IMR-90 (cell line): ENCODE data around the gene ADAMTS3. TPM values are rescaled to one million over a fixed set of nuclear protein-coding genes. Genes with fewer than 3 reads are reported as not detected.

ENCODE experiments used
- ATAC-seq: fragments of 200-7000 bp; cut with Tn5 transposase; 2 replicates; pipeline ENCODE4 v1.9.1; 2020; ENCODE audit warnings: low read depth, mild to moderate bottlenecking, moderate library complexity
- BruUV-seq: library from RNA; stranded (reverse); fragments of 400-500 nt; replicated peaks from 2 replicates; lab custom pipeline; 2021; lab: Mats Ljungman, UMichigan
- CTCF ChIA-PET: fragments of 300-600 bp; formaldehyde crosslinking; extraction: SDS; loops from one replicate; lab custom pipeline; 2021; ENCODE audit warnings: antibody characterized with exemption; lab: Yijun Ruan, JAX
- POLR2A ChIA-PET: fragments of 300-600 bp; sonication (Branson Sonifier 250); formaldehyde crosslinking; loops from one replicate; lab custom pipeline; 2022; ENCODE audit warnings: antibody characterized with exemption; ENCODE audit not compliant: unreplicated experiment; lab: Charles Lee
- DNase-seq: peaks from one replicate; pipeline ENCODE4 v3.0.0; 2013
- H2AFZ ChIP-seq: replicated peaks from 2 replicates; pipeline ENCODE3; 2013; ENCODE audit warnings: low read length, mild to moderate bottlenecking; ENCODE audit not compliant: poor library complexity
- H2AK5ac ChIP-seq: 2 replicates; pipeline ENCODE4 v1.6.1; 2013; ENCODE audit warnings: low read depth, low read length, inconsistent platforms
- H2AK9ac ChIP-seq: replicated peaks from 2 replicates; pipeline ENCODE3; 2013; ENCODE audit warnings: mild to moderate bottlenecking, low read depth, low read length, moderate library complexity; ENCODE audit not compliant: poor library complexity
- H2BK120ac ChIP-seq: 2 replicates; pipeline ENCODE4 v1.6.1; 2013; ENCODE audit warnings: low read depth, low read length, inconsistent platforms
- H2BK15ac ChIP-seq: 3 replicates; pipeline ENCODE4 v1.6.1; 2013; ENCODE audit warnings: low read depth, low read length, inconsistent platforms
- H2BK20ac ChIP-seq: 2 replicates; pipeline ENCODE4 v1.6.1; 2013; ENCODE audit warnings: low read depth, mild to moderate bottlenecking, inconsistent platforms, low read length, moderate library complexity
- H2BK5ac ChIP-seq: 2 replicates; pipeline ENCODE4 v1.6.1; 2013; ENCODE audit warnings: mild to moderate bottlenecking, low read depth, low read length, inconsistent platforms; ENCODE audit not compliant: poor library complexity, severe bottlenecking
- H3K14ac ChIP-seq: replicated peaks from 2 replicates; pipeline ENCODE4 v1.6.1; 2013; ENCODE audit warnings: low read depth, low read length, inconsistent platforms
- H3K18ac ChIP-seq: 2 replicates; pipeline ENCODE4 v1.6.1; 2013; ENCODE audit warnings: low read depth, low read length, control low read depth
- H3K23ac ChIP-seq: 2 replicates; pipeline ENCODE4 v1.6.1; 2013; ENCODE audit warnings: low read depth, low read length, inconsistent platforms
- H3K27ac ChIP-seq: 2 replicates; pipeline ENCODE4 v1.5.1; 2013; ENCODE audit warnings: mild to moderate bottlenecking, control low read depth, low read length; ENCODE audit not compliant: insufficient read depth
- H3K27me3 ChIP-seq: 2 replicates; pipeline ENCODE4 v1.6.1; 2013; ENCODE audit warnings: low read length; ENCODE audit not compliant: control insufficient read depth, insufficient read depth
- H3K36me3 ChIP-seq: 2 replicates; pipeline ENCODE4 v1.6.1; 2013; ENCODE audit warnings: low read length, mixed read lengths; ENCODE audit not compliant: control insufficient read depth, insufficient read depth
- H3K4ac ChIP-seq: 2 replicates; pipeline ENCODE4 v1.6.1; 2013; ENCODE audit warnings: low read depth, low read length, inconsistent platforms
- H3K4me1 ChIP-seq: 2 replicates; pipeline ENCODE4 v1.6.1; 2013; ENCODE audit warnings: low read length, mixed read lengths; ENCODE audit not compliant: control insufficient read depth, insufficient read depth
- H3K4me2 ChIP-seq: 2 replicates; pipeline ENCODE4 v1.6.1; 2013; ENCODE audit warnings: low read depth, mild to moderate bottlenecking, control low read depth, low read length, moderate library complexity
- H3K4me3 ChIP-seq: 2 replicates; pipeline ENCODE4 v1.5.1; 2013; ENCODE audit warnings: low read depth, mild to moderate bottlenecking, control low read depth, low read length, moderate library complexity; ENCODE audit not compliant: insufficient read depth
- H3K56ac ChIP-seq: 2 replicates; pipeline ENCODE4 v1.6.1; 2013; ENCODE audit warnings: low read length, inconsistent platforms; ENCODE audit not compliant: insufficient read depth; ENCODE audit errors: extremely low read depth
- H3K79me1 ChIP-seq, 2 experiments: 2 replicates each; pipeline ENCODE4 v1.6.1; 2013; ENCODE audit warnings: low read length in 2 of 2, inconsistent platforms in 1 of 2, low read depth in 1 of 2
- H3K9ac ChIP-seq: 2 replicates; pipeline ENCODE4 v1.6.1; 2013; ENCODE audit warnings: low read depth, low read length, control low read depth
- H3K9me1 ChIP-seq: 2 replicates; pipeline ENCODE4 v1.6.1; 2013; ENCODE audit warnings: low read length, inconsistent platforms; ENCODE audit not compliant: insufficient read depth
- H3K9me3 ChIP-seq: 2 replicates; pipeline ENCODE4 v1.6.1; 2013; ENCODE audit warnings: low read length; ENCODE audit not compliant: control insufficient read depth, insufficient read depth
- H4K20me1 ChIP-seq: 2 replicates; pipeline ENCODE4 v1.6.1; 2013; ENCODE audit warnings: low read length, inconsistent platforms; ENCODE audit not compliant: insufficient read depth
- H4K5ac ChIP-seq: 2 replicates; pipeline ENCODE4 v1.6.1; 2013; ENCODE audit warnings: mild to moderate bottlenecking, low read depth, low read length, control low read depth
- H4K8ac ChIP-seq, 2 experiments: 2 replicates each; pipeline ENCODE4 v1.6.1; 2013; ENCODE audit warnings: low read depth in 2 of 2, low read length in 2 of 2, control low read depth in 1 of 2, inconsistent platforms in 1 of 2
- H4K91ac ChIP-seq: 2 replicates; pipeline ENCODE4 v1.6.1; 2013; ENCODE audit warnings: low read depth, low read length, inconsistent platforms; ENCODE audit not compliant: insufficient read depth
- BHLHE40 ChIP-seq: fragments of 150-350 bp; IDR thresholded peaks from 2 replicates; pipeline ENCODE4 v1.6.1; 2016; ENCODE audit warnings: mild to moderate bottlenecking, low read depth, low read length
- CEBPB ChIP-seq: IDR thresholded peaks from 2 replicates; pipeline ENCODE4 v1.6.1; 2012; ENCODE audit warnings: low read depth, low read length, improper control_type of control experiment
- CHD1 ChIP-seq: IDR thresholded peaks from 2 replicates; pipeline ENCODE4 v1.6.1; 2012; ENCODE audit warnings: low read depth, low read length, improper control_type of control experiment
- MXI1 ChIP-seq: IDR thresholded peaks from 2 replicates; pipeline ENCODE4 v1.6.1; 2012; ENCODE audit warnings: low read depth, mild to moderate bottlenecking, low read length, moderate library complexity, borderline replicate concordance
- NFE2L2 ChIP-seq: fragments of 150-350 bp; IDR thresholded peaks from 2 replicates; pipeline ENCODE4 v1.6.1; 2016; ENCODE audit warnings: low read depth, mild to moderate bottlenecking, low read length
- POLR2A ChIP-seq: IDR thresholded peaks from 2 replicates; pipeline ENCODE4 v1.6.1; 2012; ENCODE audit warnings: mild to moderate bottlenecking, low read depth, low read length
- RAD21 ChIP-seq: IDR thresholded peaks from 2 replicates; pipeline ENCODE4 v1.6.1; 2012; ENCODE audit warnings: low read length, improper control_type of control experiment
- RCOR1 ChIP-seq: IDR thresholded peaks from 2 replicates; pipeline ENCODE4 v1.6.1; 2012; ENCODE audit warnings: mild to moderate bottlenecking, low read length, improper control_type of control experiment; ENCODE audit not compliant: insufficient replicate concordance
- RFX5 ChIP-seq: IDR thresholded peaks from 2 replicates; pipeline ENCODE4 v1.8.0; 2012; ENCODE audit warnings: low read depth, mild to moderate bottlenecking, low read length, moderate library complexity
- SMC3 ChIP-seq: fragments of 150-350 bp; IDR thresholded peaks from 2 replicates; pipeline ENCODE4 v1.6.1; 2016; ENCODE audit warnings: low read depth, mild to moderate bottlenecking, antibody characterized with exemption, low read length, moderate library complexity
- WGBS, 2 experiments: methylation state at CpG; one replicate each; pipeline versions ENCODE4 v1.1.5 to v1.1.7; 2013; ENCODE audit warnings: missing lambda C conversion rate in 2 of 2; ENCODE audit not compliant: insufficient read length in 1 of 2; ENCODE audit errors: extremely low coverage in 2 of 2; 5-methylcytosine and 5-hydroxymethylcytosine counted together
- dilution Hi-C: fragments of 300-500 bp; cut with HindIII; formaldehyde crosslinking; loops from one replicate; pipeline ENCODE4 v1.14.3; 2018; ENCODE audit warnings: low sequenced_read_pairs; ENCODE audit not compliant: unreplicated experiment
- in situ Hi-C: fragments of 300-500 bp; cut with MboI; formaldehyde crosslinking; loops from 3 replicates; pipeline ENCODE4 v1.14.3; 2019; ENCODE audit warnings: low sequenced_read_pairs, inconsistent platforms, mixed read lengths
- intact Hi-C: fragments of 100-400 bp; cut with micrococcal nuclease; formaldehyde crosslinking; loops from 2 replicates; pipeline ENCODE4 v1.10.0; 2022
- polyA plus RNA-seq, 3 experiments: library from polyadenylated mRNA; depleted of rRNA; stranded (reverse); fragments of >200 nt; gene quantifications; 2 replicates each; pipeline ENCODE4 v1.2.3, GENCODE V29; 2012; ENCODE audit warnings: low replicate concordance in 1 of 3
- total RNA-seq: library from RNA; depleted of rRNA; stranded (reverse); fragments of >200 nt; gene quantifications from 2 replicates; pipeline ENCODE4 v1.2.3, GENCODE V29; 2012
- TF ChIP-seq, protein P1 (sequence below): conservative IDR thresholded peaks from 2 replicates; pipeline ENCODE4 v1.5.1; 2012; ENCODE audit warnings: mild to moderate bottlenecking, low read depth, low read length, improper control_type of control experiment
- TF ChIP-seq, protein P2 (sequence below): fragments of 150-350 bp; IDR thresholded peaks from 2 replicates; pipeline ENCODE4 v1.6.1; 2016; ENCODE audit warnings: low read depth, mild to moderate bottlenecking, low read length, moderate library complexity, borderline replicate concordance

The ADAMTS3 gene
- total and polyA plus RNA-seq, 2 of the 4 experiments (the other 2 are of a cell fraction): 0.68 to 2.9 TPM

DNA sequence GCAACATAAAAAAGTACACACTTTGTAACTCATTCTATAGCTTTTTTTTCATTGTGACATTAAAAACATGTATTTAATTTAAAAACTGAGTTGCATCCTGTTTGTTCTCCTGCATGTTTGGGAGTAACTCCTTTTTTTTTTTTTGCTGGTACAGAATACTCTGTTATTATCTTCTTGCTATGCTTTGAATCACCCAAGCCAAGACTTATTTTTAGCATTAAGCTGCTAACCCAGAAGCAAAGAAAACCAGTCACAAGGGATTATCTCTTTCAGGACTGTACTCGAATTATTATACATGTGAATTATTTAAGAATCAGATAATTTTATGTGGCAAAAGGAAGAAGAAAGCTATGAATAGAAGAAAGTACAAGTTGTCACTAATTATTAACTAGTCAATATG is 194.9 kb downstream of the ADAMTS3 start:
- Histone ChIP-seq H3K9me1 (no peaks in the 10 kb centered on the region), H3K14ac (no peak overlapping the region), H2BK20ac (no peak overlapping the region), H3K4me3 (no peak overlapping the region), H3K36me3 (no peaks in the 10 kb centered on the region), H3K4me1 (peaks cover 10% of the 10 kb centered on the region), H4K91ac (no peak overlapping the region), H3K79me1 (no peaks in the 10 kb centered on the region), H3K9me3 (no peaks in the 10 kb centered on the region), H2AFZ (no peak overlapping the region), H3K23ac (no peak overlapping the region), H3K4ac (no peak overlapping the region), H3K18ac (no peak overlapping the region), H3K27me3 (no peaks in the 10 kb centered on the region), H4K20me1 (no peaks in the 10 kb centered on the region), H4K5ac (no peak overlapping the region), H2BK15ac (no peak overlapping the region), H3K27ac (no peak overlapping the region), H2BK5ac (no peak overlapping the region), H2BK120ac (no peak overlapping the region), H3K9ac (no peak overlapping the region), H2AK5ac (no peak overlapping the region), H4K8ac (no peak overlapping the region), H2AK9ac (no peak overlapping the region), H3K4me2 (no peak overlapping the region), H3K56ac (no peak overlapping the region)
- POLR2A ChIA-PET: no interaction called here
- no CpG with 5 or more reads among the region's 1 CpG for WGBS, 2 experiments
- CTCF ChIA-PET: interaction anchor here (0.6 kb wide), 1 partner anchor 1149 kb away, joined by 3 read pairs; no protein-coding TSS in a partner anchor
- ATAC-seq: no peak
- intact Hi-C loops: no loop called here
- dilution Hi-C loops: no loop called here
- no TSS peak for BruUV-seq
- no peak for DNase-seq
- TF ChIP-seq, protein P1, sequence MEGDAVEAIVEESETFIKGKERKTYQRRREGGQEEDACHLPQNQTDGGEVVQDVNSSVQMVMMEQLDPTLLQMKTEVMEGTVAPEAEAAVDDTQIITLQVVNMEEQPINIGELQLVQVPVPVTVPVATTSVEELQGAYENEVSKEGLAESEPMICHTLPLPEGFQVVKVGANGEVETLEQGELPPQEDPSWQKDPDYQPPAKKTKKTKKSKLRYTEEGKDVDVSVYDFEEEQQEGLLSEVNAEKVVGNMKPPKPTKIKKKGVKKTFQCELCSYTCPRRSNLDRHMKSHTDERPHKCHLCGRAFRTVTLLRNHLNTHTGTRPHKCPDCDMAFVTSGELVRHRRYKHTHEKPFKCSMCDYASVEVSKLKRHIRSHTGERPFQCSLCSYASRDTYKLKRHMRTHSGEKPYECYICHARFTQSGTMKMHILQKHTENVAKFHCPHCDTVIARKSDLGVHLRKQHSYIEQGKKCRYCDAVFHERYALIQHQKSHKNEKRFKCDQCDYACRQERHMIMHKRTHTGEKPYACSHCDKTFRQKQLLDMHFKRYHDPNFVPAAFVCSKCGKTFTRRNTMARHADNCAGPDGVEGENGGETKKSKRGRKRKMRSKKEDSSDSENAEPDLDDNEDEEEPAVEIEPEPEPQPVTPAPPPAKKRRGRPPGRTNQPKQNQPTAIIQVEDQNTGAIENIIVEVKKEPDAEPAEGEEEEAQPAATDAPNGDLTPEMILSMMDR: no peak
- TF ChIP-seq RAD21: no peak
- TF ChIP-seq, protein P2, sequence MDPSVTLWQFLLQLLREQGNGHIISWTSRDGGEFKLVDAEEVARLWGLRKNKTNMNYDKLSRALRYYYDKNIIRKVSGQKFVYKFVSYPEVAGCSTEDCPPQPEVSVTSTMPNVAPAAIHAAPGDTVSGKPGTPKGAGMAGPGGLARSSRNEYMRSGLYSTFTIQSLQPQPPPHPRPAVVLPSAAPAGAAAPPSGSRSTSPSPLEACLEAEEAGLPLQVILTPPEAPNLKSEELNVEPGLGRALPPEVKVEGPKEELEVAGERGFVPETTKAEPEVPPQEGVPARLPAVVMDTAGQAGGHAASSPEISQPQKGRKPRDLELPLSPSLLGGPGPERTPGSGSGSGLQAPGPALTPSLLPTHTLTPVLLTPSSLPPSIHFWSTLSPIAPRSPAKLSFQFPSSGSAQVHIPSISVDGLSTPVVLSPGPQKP: no peak
- no peak for TF ChIP-seq CHD1
- no peak for TF ChIP-seq NFE2L2
- TF ChIP-seq POLR2A: no peak
- no peak for TF ChIP-seq BHLHE40
- TF ChIP-seq RFX5: no peak
- TF ChIP-seq MXI1: no peak
- TF ChIP-seq CEBPB: no peak
- no peak for TF ChIP-seq RCOR1
- TF ChIP-seq SMC3: no peak
- in situ Hi-C loops: no loop called here
